IPS DF 6.9 (cell line): ENCODE results near the gene CD14.
"Not testable (repeated sequence)": the region's sequence is repeated elsewhere in the genome, so short reads cannot be mapped to it uniquely, and the experiment has no call there.

Experiments used
- DNase-seq: peaks from one replicate; pipeline ENCODE4 v3.0.0-alpha.2; 2013; ENCODE audit warnings: low read depth, low spot score
- H3K27ac ChIP-seq: one replicate; pipeline ENCODE4 v1.5.1; 2013; ENCODE audit warnings: low read length, control low read depth
- H3K27me3 ChIP-seq: 2 replicates; pipeline ENCODE4 v1.6.1; 2013; ENCODE audit warnings: mild to moderate bottlenecking, low read length; ENCODE audit not compliant: control insufficient read depth, insufficient read depth
- H3K36me3 ChIP-seq: 2 replicates; pipeline ENCODE4 v1.6.1; 2013; ENCODE audit warnings: low read length; ENCODE audit not compliant: control insufficient read depth, insufficient read depth
- H3K4me1 ChIP-seq: 2 replicates; pipeline ENCODE4 v1.6.1; 2013; ENCODE audit warnings: low read length; ENCODE audit not compliant: control insufficient read depth, insufficient read depth
- H3K4me3 ChIP-seq: 2 replicates; pipeline ENCODE4 v1.5.1; 2013; ENCODE audit warnings: mild to moderate bottlenecking, low read length
- H3K9me3 ChIP-seq: 2 replicates; pipeline ENCODE4 v1.6.1; 2013; ENCODE audit warnings: low read length, inconsistent platforms; ENCODE audit not compliant: control insufficient read depth, insufficient read depth
- WGBS: extraction: QIAGEN DNeasy Blood & Tissue Kit; methylation state at CpG from one replicate; pipeline ENCODE4 v1.1.7; 2013; ENCODE audit warnings: mixed read lengths, missing lambda C conversion rate; ENCODE audit not compliant: insufficient read length, insufficient coverage; 5-methylcytosine and 5-hydroxymethylcytosine counted together

CD14 gene

GRCh38 chr5:140623061-140623460, 9.9 kb downstream of the CD14 start:
- not testable (repeated sequence) for H3K27ac ChIP-seq, H3K4me3 ChIP-seq, H3K27me3 ChIP-seq, H3K4me1 ChIP-seq, H3K36me3 ChIP-seq, H3K9me3 ChIP-seq, DNase-seq

GRCh38 chr5:140622301-140622700, 10.7 kb downstream of the CD14 start:
- DNase-seq = no peak
- WGBS = no CpG with 5 or more reads among the region's 3 CpGs
- H3K36me3 ChIP-seq = no peaks in the 10 kb centered on the region
- no peak overlapping the region for H3K4me3 ChIP-seq
- H3K27me3 ChIP-seq = no peaks in the 10 kb centered on the region
- no peaks in the 10 kb centered on the region; the same call in 1 of the 2 replicates for H3K9me3 ChIP-seq
- no peak overlapping the region for H3K27ac ChIP-seq
- no peaks in the 10 kb centered on the region for H3K4me1 ChIP-seq

GRCh38 chr5:140611020-140611521, 21.9 kb downstream of the CD14 start:
- no peak overlapping the region for H3K27ac ChIP-seq
- no peaks in the 10 kb centered on the region for H3K4me1 ChIP-seq
- DNase-seq = no peak
- H3K4me3 ChIP-seq = no peak overlapping the region
- WGBS = no CpG with 5 or more reads among the region's 2 CpGs
- peaks cover 2% of the 10 kb centered on the region; the same call in 1 of the 2 replicates for H3K9me3 ChIP-seq
- H3K36me3 ChIP-seq = no peaks in the 10 kb centered on the region
- H3K27me3 ChIP-seq = no peaks in the 10 kb centered on the region

GRCh38 chr5:140609126-140609525, 23.8 kb downstream of the CD14 start:
- H3K36me3 ChIP-seq = no peaks in the 10 kb centered on the region
- H3K4me3 ChIP-seq = no peak overlapping the region
- WGBS = no CpG with 5 or more reads among the region's 4 CpGs
- H3K9me3 ChIP-seq = peaks cover 2% of the 10 kb centered on the region; the same call in 1 of the 2 replicates
- DNase-seq = no peak
- H3K27ac ChIP-seq = no peak overlapping the region
- H3K27me3 ChIP-seq = no peaks in the 10 kb centered on the region
- H3K4me1 ChIP-seq = no peaks in the 10 kb centered on the region

- Histone ChIP-seq H3K36me3 (no peaks in the 10 kb centered on the region), H3K27ac (no peak overlapping the region), H3K9me3 (peaks cover 2% of the 10 kb centered on the region; the same call in 1 of the 2 replicates), H3K4me1 (no peaks in the 10 kb centered on the region), H3K4me3 (no peak overlapping the region), H3K27me3 (no peaks in the 10 kb centered on the region)
- DNase-seq = no peak
Measured at GRCh38 chr5:140608722-140609121, 24.3 kb downstream of the CD14 start.

- DNase-seq = no peak
- Histone ChIP-seq H3K4me1 (no peaks in the 10 kb centered on the region), H3K9me3 (peaks cover 2% of the 10 kb centered on the region; the same call in 1 of the 2 replicates), H3K4me3 (no peak overlapping the region), H3K36me3 (no peaks in the 10 kb centered on the region), H3K27me3 (no peaks in the 10 kb centered on the region), H3K27ac (no peak overlapping the region)
- WGBS = no CpG with 5 or more reads among the region's 2 CpGs
Measured at GRCh38 chr5:140607031-140607430, 25.9 kb downstream of the CD14 start.

- no peaks in the 10 kb centered on the region for H3K27me3 ChIP-seq
- DNase-seq = no peak
- no peaks in the 10 kb centered on the region for H3K4me1 ChIP-seq
- no peaks in the 10 kb centered on the region for H3K9me3 ChIP-seq
- H3K36me3 ChIP-seq = no peaks in the 10 kb centered on the region
- no CpG with 5 or more reads among the region's 3 CpGs for WGBS
- H3K27ac ChIP-seq = no peak overlapping the region
- no peak overlapping the region for H3K4me3 ChIP-seq
Measured at GRCh38 chr5:140605879-140606278, 27.1 kb downstream of the CD14 start.

- H3K27ac ChIP-seq = no peak overlapping the region
- no peaks in the 10 kb centered on the region for H3K27me3 ChIP-seq
- WGBS = no CpG with 5 or more reads among the region's 2 CpGs
- H3K4me3 ChIP-seq = no peak overlapping the region
- no peaks in the 10 kb centered on the region for H3K9me3 ChIP-seq
- no peak for DNase-seq
- no peaks in the 10 kb centered on the region for H3K36me3 ChIP-seq
- no peaks in the 10 kb centered on the region for H3K4me1 ChIP-seq
Measured at GRCh38 chr5:140603734-140604133, 29.2 kb downstream of the CD14 start.

- H3K4me3 ChIP-seq, H3K9me3 ChIP-seq, DNase-seq, H3K27me3 ChIP-seq, H3K27ac ChIP-seq, H3K4me1 ChIP-seq, H3K36me3 ChIP-seq: not testable (repeated sequence)
- no CpG with 5 or more reads among the region's 4 CpGs for WGBS
Measured at GRCh38 chr5:140603446-140603698, 29.6 kb downstream of the CD14 start.

- Histone ChIP-seq H3K9me3 (no peaks in the 10 kb centered on the region), H3K36me3 (no peaks in the 10 kb centered on the region), H3K4me1 (no peaks in the 10 kb centered on the region), H3K27me3 (no peaks in the 10 kb centered on the region), H3K27ac (no peak overlapping the region), H3K4me3 (no peak overlapping the region)
- no peak for DNase-seq
- WGBS = 100% methylated on average over 1 of the region's 4 CpGs
Measured at GRCh38 chr5:140602147-140602546, 30.8 kb downstream of the CD14 start.

- H3K4me1 ChIP-seq = no peaks in the 10 kb centered on the region
- no peaks in the 10 kb centered on the region for H3K9me3 ChIP-seq
- H3K36me3 ChIP-seq = no peaks in the 10 kb centered on the region
- DNase-seq = no peak
- H3K27me3 ChIP-seq = no peaks in the 10 kb centered on the region
- no peak overlapping the region for H3K4me3 ChIP-seq
- no peak overlapping the region for H3K27ac ChIP-seq
Measured at GRCh38 chr5:140600096-140600495, 32.9 kb downstream of the CD14 start.
